Stomach (tissue), 4 donors: ENCODE results near the gene ATP5MK.

Experiments used
- CTCF ChIP-seq, 7 experiments: fragments of 450-650 bp in 4 of 7; fragments of 200-600 bp in 3 of 7; sonication (generic) in 3 of 7; IDR thresholded peaks; one replicate each; pipeline ENCODE4 v1.5.1; 2016 to 2019; ENCODE audit warnings: antibody characterized with exemption in 7 of 7, control low read depth in 2 of 7, mild to moderate bottlenecking in 1 of 7
- EP300 ChIP-seq: sonication (generic); formaldehyde crosslinking; IDR thresholded peaks from one replicate; pipeline ENCODE4 v1.6.1; 2017; ENCODE audit warnings: antibody characterized with exemption
- POLR2A ChIP-seq, 4 donors: fragments of 450-650 bp; IDR thresholded peaks; one replicate each; pipeline ENCODE4 v1.6.1; 2016; ENCODE audit warnings: antibody characterized with exemption in 4 of 4, control low read depth in 2 of 4, mild to moderate bottlenecking in 1 of 4, moderate library complexity in 1 of 4

DNA sequence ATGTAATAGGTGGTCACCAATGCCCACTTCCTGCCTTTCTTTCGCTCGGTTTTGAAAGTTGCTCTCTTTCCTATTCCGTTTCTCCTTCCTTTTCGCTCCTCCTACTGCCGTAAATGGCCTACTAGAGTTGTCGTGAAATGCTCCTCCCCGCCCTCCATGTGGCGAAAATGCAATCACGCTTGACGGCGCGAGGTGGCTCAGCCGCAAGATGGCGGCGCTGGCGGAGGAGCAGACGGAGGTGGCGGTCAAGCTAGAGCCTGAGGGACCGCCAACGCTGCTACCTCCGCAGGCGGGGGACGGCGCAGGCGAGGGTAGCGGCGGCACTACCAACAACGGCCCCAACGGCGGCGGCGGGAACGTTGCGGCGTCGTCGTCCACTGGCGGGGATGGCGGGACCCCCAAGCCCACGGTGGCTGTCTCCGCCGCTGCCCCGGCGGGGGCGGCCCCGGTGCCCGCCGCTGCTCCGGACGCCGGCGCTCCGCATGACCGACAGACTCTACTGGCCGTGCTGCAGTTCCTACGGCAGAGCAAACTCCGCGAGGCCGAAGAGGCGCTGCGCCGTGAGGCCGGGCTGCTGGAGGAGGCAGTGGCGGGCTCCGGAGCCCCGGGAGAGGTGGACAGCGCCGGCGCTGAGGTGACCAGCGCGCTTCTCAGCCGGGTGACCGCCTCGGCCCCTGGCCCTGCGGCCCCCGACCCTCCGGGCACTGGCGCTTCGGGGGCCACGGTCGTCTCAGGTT lies 28.3 kb downstream of the ATP5MK start, which contains the start of gene TAF5:
- TF ChIP-seq CTCF (IDR thresholded peaks at IDR 0.05), result no peak
- TF ChIP-seq POLR2A (IDR thresholded peaks at IDR 0.05), result peak in 2 of 4 donors; percentile 60 to 68
- TF ChIP-seq EP300, result no peak
